Esophagus muscularis mucosa (tissue), 4 donors: ENCODE measurements around the gene C19orf85. TPM values are rescaled to one million over a fixed set of nuclear protein-coding genes. Genes with fewer than 3 reads are reported as not detected.

Source experiments
- DNase-seq: peaks from one replicate; pipeline ENCODE4 v3.0.0-alpha.2; 2017; ENCODE audit errors: extremely low spot score
- H3K27ac ChIP-seq, 4 donors: fragments of 200-600 bp; sonication (generic); replicated peaks in 1 of 4; 1 replicate in 3 of 4; 2 replicates in 1 of 4; pipeline ENCODE4 v1.5.1; 2016 to 2019; ENCODE audit warnings: mild to moderate bottlenecking in 1 of 4
- H3K27me3 ChIP-seq, 4 donors: fragments of 200-600 bp; sonication (generic); one replicate each; pipeline versions ENCODE4 v1.5.1 to v1.6.0; 2016 to 2019
- H3K36me3 ChIP-seq, 4 donors: fragments of 200-600 bp; sonication (generic); one replicate each; pipeline ENCODE4 v1.5.1; 2016 to 2019
- H3K4me1 ChIP-seq, 4 donors: fragments of 200-600 bp; sonication (generic); one replicate each; pipeline ENCODE4 v1.5.1; 2016 to 2019
- H3K4me3 ChIP-seq, 4 donors: fragments of 200-600 bp; sonication (generic); 1 replicate in 2 of 4; 2 replicates in 2 of 4; pipeline ENCODE4 v1.5.1; 2016 to 2019; ENCODE audit warnings: mild to moderate bottlenecking in 4 of 4, moderate library complexity in 1 of 4
- H3K9me3 ChIP-seq, 4 donors: fragments of 200-600 bp; sonication (generic); 1 replicate in 3 of 4; 2 replicates in 1 of 4; pipeline ENCODE4 v1.5.1; 2016 to 2019
- CTCF ChIP-seq, 3 experiments: fragments of 200-600 bp in 2 of 3; fragments of 450-650 bp in 1 of 3; sonication (generic) in 2 of 3; IDR thresholded peaks; one replicate each; pipeline ENCODE4 v1.5.1; 2017 to 2019; ENCODE audit warnings: antibody characterized with exemption in 3 of 3, mild to moderate bottlenecking in 2 of 3, moderate library complexity in 1 of 3
- EP300 ChIP-seq: sonication (generic); formaldehyde crosslinking; IDR thresholded peaks from one replicate; pipeline ENCODE4 v1.6.1; 2017; ENCODE audit warnings: antibody characterized with exemption
- POLR2A ChIP-seq: fragments of 450-650 bp; IDR thresholded peaks from one replicate; pipeline ENCODE4 v1.6.1; 2017; ENCODE audit warnings: antibody characterized with exemption, moderate library complexity, mild to moderate bottlenecking, low read depth
- POLR2AphosphoS5 ChIP-seq, 2 donors: sonication (generic); formaldehyde crosslinking; IDR thresholded peaks; one replicate each; pipeline ENCODE4 v1.6.1; 2017; ENCODE audit warnings: antibody characterized with exemption in 2 of 2
- WGBS: methylation state at CpG from one replicate; pipeline ENCODE4 v1.1.5; 2018; 5-methylcytosine and 5-hydroxymethylcytosine counted together
- intact Hi-C: fragments of 100-400 bp; cut with DNase I; formaldehyde crosslinking; loops from one replicate; pipeline ENCODE4 v1.15.1; 2023
- total RNA-seq, 4 donors: library from RNA; depleted of rRNA; stranded (reverse); fragments of >200 nt; gene quantifications; one replicate each; pipeline versions ENCODE4 v1.1.0 to v1.2.1, GENCODE V29; 2016

The C19orf85 gene
- total RNA-seq = not detected

- TF ChIP-seq CTCF (IDR thresholded peaks at IDR 0.05) (no peak), EP300 (no peak), POLR2AphosphoS5 (IDR thresholded peaks at IDR 0.05) (no peak), POLR2A (no peak)
- intact Hi-C loops = no loop called here
- H3K27me3 ChIP-seq = no peaks in the 10 kb centered on the region
- no peaks in the 10 kb centered on the region for H3K36me3 ChIP-seq
- 88% methylated on average over 12 of the region's 14 CpGs for WGBS
- no peak within 1 kb of the TSS for H3K4me3 ChIP-seq
- no peaks in the 10 kb centered on the region for H3K9me3 ChIP-seq
- no peak for DNase-seq
- no peak within 1 kb of the TSS for H3K27ac ChIP-seq
- peaks cover 19 to 38% (median 34%) of the 10 kb centered on the region in 4 donors for H3K4me1 ChIP-seq
Observed at GRCh38 chr19:55464662-55465054, at the start of gene C19orf85. C19orf85 (minus strand) TSS chr19:55464751; CDS start chr19:55464554, 197 bp downstream.

GRCh38 chr19:55508120-55508519 is 43.6 kb upstream of the C19orf85 start:
- TF ChIP-seq POLR2A (no peak), POLR2AphosphoS5 (IDR thresholded peaks at IDR 0.05) (no peak), CTCF (IDR thresholded peaks at IDR 0.05) (no peak), EP300 (no peak)

GRCh38 chr19:55504981-55505380 is 40.4 kb upstream of the C19orf85 start:
- WGBS = 88% methylated on average over 11 of the region's 11 CpGs
- no peak for TF ChIP-seq EP300
- TF ChIP-seq POLR2A = no peak
- TF ChIP-seq POLR2AphosphoS5 (IDR thresholded peaks at IDR 0.05) = no peak
- TF ChIP-seq CTCF (IDR thresholded peaks at IDR 0.05) = no peak
- no peak for DNase-seq

More at GRCh38 chr19:55508120-55508519, 43.6 kb upstream of the C19orf85 start:
- WGBS = 83% methylated on average over 10 of the region's 10 CpGs
- H3K4me1 ChIP-seq = peaks cover 8 to 15% (median 12%) of the 10 kb centered on the region in 4 donors
- no peak for DNase-seq
- H3K36me3 ChIP-seq = peaks cover 0 to 5% (median 2%) of the 10 kb centered on the region in 4 donors
- no peaks in the 10 kb centered on the region for H3K9me3 ChIP-seq
- H3K27me3 ChIP-seq = no peaks in the 10 kb centered on the region
- intact Hi-C loops = no loop called here
- no peak overlapping the region for H3K4me3 ChIP-seq
- no peak overlapping the region for H3K27ac ChIP-seq

GRCh38 chr19:55504252-55504603 is 39.7 kb upstream of the C19orf85 start:
- H3K27me3 ChIP-seq = no peaks in the 10 kb centered on the region
- H3K4me3 ChIP-seq = peak overlapping the region; percentile 57 to 62 (median 61)
- intact Hi-C loops = loop anchor here (1.0 to 5.0 kb wide), 2 partner anchors 37 to 362 kb away; no protein-coding TSS in a partner anchor
- no peak for TF ChIP-seq EP300
- TF ChIP-seq POLR2A = no peak
- TF ChIP-seq CTCF (IDR thresholded peaks at IDR 0.05) = peak in 1 of 3 experiments; percentile 2
- no peak for TF ChIP-seq POLR2AphosphoS5 (IDR thresholded peaks at IDR 0.05)
- WGBS = 47% methylated on average over 10 of the region's 13 CpGs
- H3K4me1 ChIP-seq = peaks cover 8 to 16% (median 12%) of the 10 kb centered on the region in 4 donors
- DNase-seq = no peak
- no peaks in the 10 kb centered on the region for H3K9me3 ChIP-seq
- peak overlapping the region; percentile 78 to 90 (median 86) for H3K27ac ChIP-seq
- H3K36me3 ChIP-seq = peaks cover 0 to 30% (median 22%) of the 10 kb centered on the region in 4 donors

More at GRCh38 chr19:55504981-55505380, 40.4 kb upstream of the C19orf85 start:
- peaks cover 8 to 16% (median 12%) of the 10 kb centered on the region in 4 donors for H3K4me1 ChIP-seq
- no peak overlapping the region for H3K4me3 ChIP-seq
- intact Hi-C loops = loop anchor here (1.0 to 5.0 kb wide), 2 partner anchors 38 to 363 kb away; no protein-coding TSS in a partner anchor
- H3K27ac ChIP-seq = no peak overlapping the region
- no peaks in the 10 kb centered on the region for H3K27me3 ChIP-seq
- H3K36me3 ChIP-seq = peaks cover 0 to 22% (median 15%) of the 10 kb centered on the region in 4 donors
- no peaks in the 10 kb centered on the region for H3K9me3 ChIP-seq
